HepG2 (cell line): ENCODE data around the gene ATP5F1E. TPM values are rescaled to one million over a fixed set of nuclear protein-coding genes. Genes with fewer than 3 reads are reported as not detected.

Experiments used
- BRCA1 ChIP-seq: sonication (generic); formaldehyde crosslinking; IDR thresholded peaks from 2 replicates; pipeline ENCODE4 v1.4.0; 2020; ENCODE audit warnings: missing genetic modification reagents
- KLF6 ChIP-seq: IDR thresholded peaks from 2 replicates; pipeline ENCODE4 v1.8.0; 2016; ENCODE audit warnings: missing biosample characterization, missing genetic modification reagents
- MTA3 ChIP-seq: sonication (generic); formaldehyde crosslinking; IDR thresholded peaks from 2 replicates; pipeline ENCODE4 v1.4.0; 2020; ENCODE audit warnings: missing genetic modification reagents
- MYPOP ChIP-seq: sonication (generic); formaldehyde crosslinking; IDR thresholded peaks from 2 replicates; pipeline ENCODE4 v1.8.1; 2023; ENCODE audit warnings: mild to moderate bottlenecking, moderate library complexity, missing genetic modification reagents
- NKX3-1 ChIP-seq: sonication (generic); formaldehyde crosslinking; IDR thresholded peaks from 2 replicates; pipeline ENCODE4 v1.5.0; 2020; ENCODE audit warnings: missing genetic modification reagents
- PLSCR1 ChIP-seq: sonication (generic); formaldehyde crosslinking; IDR thresholded peaks from 2 replicates; pipeline ENCODE4 v1.5.0; 2020; ENCODE audit warnings: missing genetic modification reagents, mild to moderate bottlenecking, borderline replicate concordance
- SOX13 ChIP-seq, 3 experiments: fragments of 450-650 bp in 1 of 3; sonication (generic) in 1 of 3; formaldehyde crosslinking in 1 of 3; IDR thresholded peaks in 2 of 3; conservative IDR thresholded peaks in 1 of 3; 2 replicates each; pipeline versions ENCODE4 v1.5.0 to v1.6.1; 2016 to 2020; ENCODE audit warnings: antibody characterized with exemption in 1 of 3, mild to moderate bottlenecking in 1 of 3, missing compliant biosample characterization in 1 of 3, missing genetic modification reagents in 1 of 3, moderate library complexity in 1 of 3
- SRSF9 ChIP-seq: fragments of 200-400 bp; formaldehyde crosslinking; IDR thresholded peaks from 2 replicates; pipeline ENCODE4 v1.6.1; 2018; ENCODE audit warnings: borderline replicate concordance, mild to moderate bottlenecking, low read depth, low read length; ENCODE audit not compliant: insufficient read depth, poor library complexity, severe bottlenecking
- TAF1 ChIP-seq: sonication (generic); formaldehyde crosslinking; IDR thresholded peaks from 2 replicates; pipeline ENCODE4 v1.4.0; 2020; ENCODE audit warnings: missing genetic modification reagents
- TEAD3 ChIP-seq: optimal IDR thresholded peaks from 2 replicates; pipeline ENCODE3; 2016; ENCODE audit warnings: borderline replicate concordance
- XBP1 ChIP-seq: sonication (generic); formaldehyde crosslinking; IDR thresholded peaks from 2 replicates; pipeline ENCODE4 v1.5.0; 2020; ENCODE audit warnings: missing genetic modification reagents
- ZBTB3 ChIP-seq: sonication (generic); formaldehyde crosslinking; IDR thresholded peaks from 2 replicates; pipeline ENCODE4 v1.4.0; 2020; ENCODE audit warnings: low read depth, mild to moderate bottlenecking, moderate library complexity, missing genetic modification reagents, borderline replicate concordance
- ZNF558 ChIP-seq: sonication (generic); formaldehyde crosslinking; IDR thresholded peaks from 2 replicates; pipeline ENCODE4 v1.9.0; 2022; ENCODE audit warnings: mild to moderate bottlenecking, missing genetic modification reagents, borderline replicate concordance
- ZNF761 ChIP-seq: sonication (generic); formaldehyde crosslinking; conservative IDR thresholded peaks from 2 replicates; pipeline ENCODE4 v1.4.0; 2020; ENCODE audit warnings: mild to moderate bottlenecking, missing genetic modification reagents
- ZNF772 ChIP-seq: sonication (generic); formaldehyde crosslinking; IDR thresholded peaks from 2 replicates; pipeline ENCODE4 v1.5.0; 2020; ENCODE audit warnings: mild to moderate bottlenecking, missing genetic modification reagents
- ZNF775 ChIP-seq: sonication (generic); formaldehyde crosslinking; IDR thresholded peaks from 2 replicates; pipeline ENCODE4 v1.4.0; 2020; ENCODE audit warnings: missing genetic modification reagents, mild to moderate bottlenecking, moderate library complexity, borderline replicate concordance
- polyA plus RNA-seq, 8 experiments: library from polyadenylated mRNA; depleted of rRNA in 3 of 8; stranded (reverse) in 7 of 8; unstranded in 1 of 8; fragments of >200 nt; fragmentation: Illumina TruSeq in 4 of 8; extraction: Trizol in 4 of 8; gene quantifications; 2 replicates each; pipeline versions ENCODE4 v1.2.1 to v1.2.3, GENCODE V29; 2011 to 2016; ENCODE audit warnings: low read depth in 4 of 8, missing spikeins in 1 of 8, mixed read lengths in 1 of 8; ENCODE audit not compliant: insufficient read depth in 1 of 8
- total RNA-seq, 5 experiments: library from RNA; depleted of rRNA; stranded (reverse); fragments of >200 nt; fragmentation: Illumina TruSeq; extraction: Trizol; gene quantifications; 2 replicates each; pipeline ENCODE4 v1.2.3, GENCODE V29; 2016; ENCODE audit warnings: low read depth in 1 of 5
- TF ChIP-seq, protein P1 (sequence below): sonication (generic); formaldehyde crosslinking; IDR thresholded peaks from 2 replicates; pipeline ENCODE4 v1.4.0; 2020; ENCODE audit warnings: mild to moderate bottlenecking, missing genetic modification reagents
- TF ChIP-seq, protein P2 (sequence below): sonication (generic); formaldehyde crosslinking; conservative IDR thresholded peaks from 2 replicates; pipeline ENCODE4 v1.4.0; 2020; ENCODE audit warnings: mild to moderate bottlenecking, missing genetic modification reagents, moderate library complexity
- TF ChIP-seq, protein P3 (sequence below): sonication (generic); formaldehyde crosslinking; IDR thresholded peaks from 2 replicates; pipeline ENCODE4 v1.8.0; 2022; ENCODE audit warnings: missing genetic modification reagents, mild to moderate bottlenecking, inconsistent platforms, borderline replicate concordance

ATP5F1E gene
- total and polyA plus RNA-seq, 2 of the 13 experiments (the other 11 are each of a cell fraction or from before 2014, with no cell fraction given), result 121 to 134 TPM

DNA sequence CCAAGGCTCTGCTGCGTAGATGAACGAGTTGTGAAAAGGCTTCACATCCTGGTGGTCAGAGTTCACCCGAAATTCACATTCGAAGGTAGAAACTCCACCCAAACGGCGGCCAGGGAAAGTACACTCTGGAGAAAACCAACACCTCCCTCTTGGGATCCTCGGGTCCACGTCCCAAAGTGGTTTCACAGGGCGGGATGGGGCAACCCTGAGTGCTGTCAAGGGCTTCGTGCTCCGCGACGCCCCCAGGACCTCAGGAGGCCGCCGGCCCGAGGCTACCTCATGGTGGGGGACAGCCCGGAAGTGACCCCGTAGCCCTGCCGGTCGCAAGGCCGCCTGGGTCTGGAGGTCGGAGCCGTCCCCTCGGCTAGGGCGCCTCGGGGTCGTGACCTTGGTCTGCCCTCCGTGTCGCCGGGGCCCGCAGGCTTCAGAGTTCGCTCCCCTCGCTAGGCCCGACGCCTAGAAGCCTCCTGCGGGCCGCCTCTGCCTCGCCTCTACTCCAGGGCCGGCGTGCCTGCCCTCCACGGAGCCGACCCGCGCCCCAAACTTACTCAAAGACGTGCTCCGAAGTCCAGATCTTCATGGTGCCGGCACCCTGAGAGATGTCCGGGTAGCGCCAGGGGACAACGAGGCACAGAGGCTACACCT, 10.1 kb upstream of the ATP5F1E start, which contains the start of gene PRELID3B (continued):
- TF ChIP-seq BRCA1 (CRISPR knock-in tag) (no peak), TAF1 (0 out of 2 replicates have a peak, but pooled peaks have one; percentile 37), ZNF558 (CRISPR knock-in tag) (peak; percentile 81; the same call in 1 of the 2 replicates), PLSCR1 (CRISPR knock-in tag) (0 out of 2 replicates have a peak, but pooled peaks have one; percentile 73), SRSF9 (no peak), XBP1 (CRISPR knock-in tag) (no peak; the same call in 1 of the 2 replicates), NKX3-1 (CRISPR knock-in tag) (no peak; the same call in 1 of the 2 replicates), MYPOP (no peak), ZNF761 (0 out of 2 replicates have a peak, but pooled peaks have one; percentile 47), KLF6 (CRISPR knock-in tag) (peak; percentile 75; the same call in 1 of the 2 replicates), TEAD3 (CRISPR knock-in tag) (no peak), ZNF772 (no peak), ZBTB3 (CRISPR knock-in tag) (no peak), ZNF775 (no peak), MTA3 (CRISPR knock-in tag) (no peak), SOX13 (IDR thresholded peaks at IDR 0.05) (no peak), SOX13 (CRISPR knock-in tag; conservative IDR thresholded peaks at IDR 0.05 in 1 of 2, IDR thresholded peaks at IDR 0.05 in 1 of 2) (no peak)
- TF ChIP-seq, protein P1, sequence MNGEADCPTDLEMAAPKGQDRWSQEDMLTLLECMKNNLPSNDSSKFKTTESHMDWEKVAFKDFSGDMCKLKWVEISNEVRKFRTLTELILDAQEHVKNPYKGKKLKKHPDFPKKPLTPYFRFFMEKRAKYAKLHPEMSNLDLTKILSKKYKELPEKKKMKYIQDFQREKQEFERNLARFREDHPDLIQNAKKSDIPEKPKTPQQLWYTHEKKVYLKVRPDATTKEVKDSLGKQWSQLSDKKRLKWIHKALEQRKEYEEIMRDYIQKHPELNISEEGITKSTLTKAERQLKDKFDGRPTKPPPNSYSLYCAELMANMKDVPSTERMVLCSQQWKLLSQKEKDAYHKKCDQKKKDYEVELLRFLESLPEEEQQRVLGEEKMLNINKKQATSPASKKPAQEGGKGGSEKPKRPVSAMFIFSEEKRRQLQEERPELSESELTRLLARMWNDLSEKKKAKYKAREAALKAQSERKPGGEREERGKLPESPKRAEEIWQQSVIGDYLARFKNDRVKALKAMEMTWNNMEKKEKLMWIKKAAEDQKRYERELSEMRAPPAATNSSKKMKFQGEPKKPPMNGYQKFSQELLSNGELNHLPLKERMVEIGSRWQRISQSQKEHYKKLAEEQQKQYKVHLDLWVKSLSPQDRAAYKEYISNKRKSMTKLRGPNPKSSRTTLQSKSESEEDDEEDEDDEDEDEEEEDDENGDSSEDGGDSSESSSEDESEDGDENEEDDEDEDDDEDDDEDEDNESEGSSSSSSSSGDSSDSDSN (CRISPR knock-in tag), result peak; percentile 57
- TF ChIP-seq, protein P2, sequence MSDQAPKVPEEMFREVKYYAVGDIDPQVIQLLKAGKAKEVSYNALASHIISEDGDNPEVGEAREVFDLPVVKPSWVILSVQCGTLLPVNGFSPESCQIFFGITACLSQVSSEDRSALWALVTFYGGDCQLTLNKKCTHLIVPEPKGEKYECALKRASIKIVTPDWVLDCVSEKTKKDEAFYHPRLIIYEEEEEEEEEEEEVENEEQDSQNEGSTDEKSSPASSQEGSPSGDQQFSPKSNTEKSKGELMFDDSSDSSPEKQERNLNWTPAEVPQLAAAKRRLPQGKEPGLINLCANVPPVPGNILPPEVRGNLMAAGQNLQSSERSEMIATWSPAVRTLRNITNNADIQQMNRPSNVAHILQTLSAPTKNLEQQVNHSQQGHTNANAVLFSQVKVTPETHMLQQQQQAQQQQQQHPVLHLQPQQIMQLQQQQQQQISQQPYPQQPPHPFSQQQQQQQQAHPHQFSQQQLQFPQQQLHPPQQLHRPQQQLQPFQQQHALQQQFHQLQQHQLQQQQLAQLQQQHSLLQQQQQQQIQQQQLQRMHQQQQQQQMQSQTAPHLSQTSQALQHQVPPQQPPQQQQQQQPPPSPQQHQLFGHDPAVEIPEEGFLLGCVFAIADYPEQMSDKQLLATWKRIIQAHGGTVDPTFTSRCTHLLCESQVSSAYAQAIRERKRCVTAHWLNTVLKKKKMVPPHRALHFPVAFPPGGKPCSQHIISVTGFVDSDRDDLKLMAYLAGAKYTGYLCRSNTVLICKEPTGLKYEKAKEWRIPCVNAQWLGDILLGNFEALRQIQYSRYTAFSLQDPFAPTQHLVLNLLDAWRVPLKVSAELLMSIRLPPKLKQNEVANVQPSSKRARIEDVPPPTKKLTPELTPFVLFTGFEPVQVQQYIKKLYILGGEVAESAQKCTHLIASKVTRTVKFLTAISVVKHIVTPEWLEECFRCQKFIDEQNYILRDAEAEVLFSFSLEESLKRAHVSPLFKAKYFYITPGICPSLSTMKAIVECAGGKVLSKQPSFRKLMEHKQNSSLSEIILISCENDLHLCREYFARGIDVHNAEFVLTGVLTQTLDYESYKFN (CRISPR knock-in tag), result peak; percentile 39; the same call in 1 of the 2 replicates
- TF ChIP-seq, protein P3, sequence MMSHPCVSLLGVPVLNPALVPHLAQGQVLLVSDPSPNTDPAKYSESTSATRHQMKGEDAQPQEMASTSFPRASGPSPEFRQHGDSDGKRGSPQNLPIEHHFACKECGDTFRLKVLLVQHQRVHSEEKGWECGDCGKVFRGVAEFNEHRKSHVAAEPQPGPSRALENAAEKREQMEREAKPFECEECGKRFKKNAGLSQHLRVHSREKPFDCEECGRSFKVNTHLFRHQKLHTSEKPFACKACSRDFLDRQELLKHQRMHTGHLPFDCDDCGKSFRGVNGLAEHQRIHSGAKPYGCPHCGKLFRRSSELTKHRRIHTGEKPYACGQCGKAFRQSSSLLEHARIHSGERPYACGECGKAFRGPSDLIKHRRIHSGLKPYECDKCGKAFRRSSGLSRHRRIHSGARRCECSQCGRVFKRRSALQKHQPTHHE (CRISPR knock-in tag), result no peak
